ENCODE results near the gene GRID2. TPM values are rescaled to one million over a fixed set of nuclear protein-coding genes. Genes with fewer than 3 reads are reported as not detected.

GRID2 gene
- total and polyA plus RNA-seq, 10 of the 15 experiments (the other 5 are each of a cell fraction or from before 2014, with no cell fraction given): not detected

DNA sequence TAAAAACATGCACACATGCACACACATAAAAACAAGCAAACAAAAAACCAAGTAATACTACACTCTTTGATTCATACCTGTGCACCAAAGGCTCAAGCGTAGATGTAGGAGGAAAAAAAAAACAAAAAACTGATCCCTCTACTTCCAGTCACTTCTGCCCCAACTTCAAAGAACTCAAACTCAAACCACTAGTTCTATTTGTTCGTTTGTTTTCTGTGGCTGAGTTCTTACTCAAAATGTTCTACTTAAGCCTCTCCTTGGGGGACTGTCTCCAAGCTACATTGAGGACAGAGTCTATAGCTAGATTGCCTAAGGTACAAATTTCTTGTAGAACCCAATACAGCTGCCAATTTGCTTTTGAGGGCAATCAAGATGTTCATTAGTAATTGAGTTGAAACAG lies 1353.8 kb downstream of the GRID2 start:
- H3K36me3 ChIP-seq (ENCODE audit: control insufficient read depth in 2 of 2, insufficient read depth in 2 of 2, low read length in 1 of 2): no peaks in the 10 kb centered on the region
- no TSS peak for BruUV-seq (replicated peaks)
- H3K27ac ChIP-seq (ENCODE audit: control insufficient read depth, insufficient read depth): no peak overlapping the region
- no peaks in the 10 kb centered on the region for H3K4me1 ChIP-seq (ENCODE audit: control insufficient read depth, insufficient read depth, low read length)
- H3K9me3 ChIP-seq (replicated peaks; ENCODE audit: control insufficient read depth, insufficient read depth, low read length): no peaks in the 10 kb centered on the region
- ChIA-PET RAD21 (ENCODE audit: unreplicated experiment) (no interaction called here), POLR2A (no interaction called here), SMC1A (ENCODE audit: uncharacterized antibody, unreplicated experiment) (interaction anchor here (1.2 to 1.4 kb wide), 3 partner anchors 11 to 106 kb away, joined by 3 to 4 read pairs (median 3); no protein-coding TSS in a partner anchor), CTCF (no interaction called here)
- H4K20me1 ChIP-seq (ENCODE audit: control insufficient read depth, insufficient read depth): no peaks in the 10 kb centered on the region
- no peak for DNase-seq (ENCODE audit: low read depth, low spot score)
- WGBS (ENCODE audit: insufficient coverage, insufficient replicate concordance, low lambda C conversion rate, missing lambda C conversion rate): 0% methylated on average over 2 of the region's 2 CpGs
- in situ Hi-C loops (cut with MboI): no loop called here
- H3K4me2 ChIP-seq (ENCODE audit: control insufficient read depth, insufficient read depth): no peak overlapping the region
- no peak overlapping the region for H2AFZ ChIP-seq (ENCODE audit: control insufficient read depth, low read depth, low read length)
- H3K9ac ChIP-seq (ENCODE audit: control insufficient read depth, insufficient read depth, low read length): no peak overlapping the region
- ATAC-seq: peak; percentile 83
- no peaks in the 10 kb centered on the region for H3K79me2 ChIP-seq (ENCODE audit: control insufficient read depth, insufficient read depth, low read length)
- no peak overlapping the region for H3K4me3 ChIP-seq
- intact Hi-C loops (cut with micrococcal nuclease; ENCODE audit: unreplicated experiment): no loop called here
- no peaks in the 10 kb centered on the region for H3K27me3 ChIP-seq (replicated peaks in 1 of 2; ENCODE audit: control insufficient read depth in 2 of 2, insufficient read depth in 2 of 2, low read length in 1 of 2)
- no peak for FAIRE-seq
- TF ChIP-seq, protein P1, sequence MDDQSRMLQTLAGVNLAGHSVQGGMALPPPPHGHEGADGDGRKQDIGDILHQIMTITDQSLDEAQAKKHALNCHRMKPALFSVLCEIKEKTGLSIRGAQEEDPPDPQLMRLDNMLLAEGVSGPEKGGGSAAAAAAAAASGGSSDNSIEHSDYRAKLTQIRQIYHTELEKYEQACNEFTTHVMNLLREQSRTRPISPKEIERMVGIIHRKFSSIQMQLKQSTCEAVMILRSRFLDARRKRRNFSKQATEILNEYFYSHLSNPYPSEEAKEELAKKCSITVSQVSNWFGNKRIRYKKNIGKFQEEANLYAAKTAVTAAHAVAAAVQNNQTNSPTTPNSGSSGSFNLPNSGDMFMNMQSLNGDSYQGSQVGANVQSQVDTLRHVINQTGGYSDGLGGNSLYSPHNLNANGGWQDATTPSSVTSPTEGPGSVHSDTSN (IDR thresholded peaks at IDR 0.05; ENCODE audit: insufficient replicate concordance, low read depth, low read length): no peak
- TF ChIP-seq, protein P2, sequence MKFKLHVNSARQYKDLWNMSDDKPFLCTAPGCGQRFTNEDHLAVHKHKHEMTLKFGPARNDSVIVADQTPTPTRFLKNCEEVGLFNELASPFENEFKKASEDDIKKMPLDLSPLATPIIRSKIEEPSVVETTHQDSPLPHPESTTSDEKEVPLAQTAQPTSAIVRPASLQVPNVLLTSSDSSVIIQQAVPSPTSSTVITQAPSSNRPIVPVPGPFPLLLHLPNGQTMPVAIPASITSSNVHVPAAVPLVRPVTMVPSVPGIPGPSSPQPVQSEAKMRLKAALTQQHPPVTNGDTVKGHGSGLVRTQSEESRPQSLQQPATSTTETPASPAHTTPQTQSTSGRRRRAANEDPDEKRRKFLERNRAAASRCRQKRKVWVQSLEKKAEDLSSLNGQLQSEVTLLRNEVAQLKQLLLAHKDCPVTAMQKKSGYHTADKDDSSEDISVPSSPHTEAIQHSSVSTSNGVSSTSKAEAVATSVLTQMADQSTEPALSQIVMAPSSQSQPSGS (IDR thresholded peaks at IDR 0.05; ENCODE audit: low read length): 0 out of 2 replicates have a peak, but pooled peaks have one; percentile 37
- no peak for TF ChIP-seq IRF3 (IDR thresholded peaks at IDR 0.05)
- peak; percentile 78; the same call in 1 of the 2 replicates for TF ChIP-seq IRF4 (IDR thresholded peaks at IDR 0.05; ENCODE audit: low read depth, low read length)
- TF ChIP-seq RBBP5 (conservative IDR thresholded peaks at IDR 0.05): no peak
- peak in 1 of 2 experiments; percentile 38; a peak in 1 of 4 replicates for TF ChIP-seq EP300 (IDR thresholded peaks at IDR 0.05; ENCODE audit: borderline replicate concordance in 1 of 2, control insufficient read depth in 1 of 2, low read depth in 2 of 2, low read length in 2 of 2)
- TF ChIP-seq FOXK2 (IDR thresholded peaks at IDR 0.05): no peak
- TF ChIP-seq ZNF274 (IDR thresholded peaks at IDR 0.05; ENCODE audit: insufficient read depth, insufficient read length): no peak
- TF ChIP-seq MXI1 (IDR thresholded peaks at IDR 0.05; ENCODE audit: low read depth, low read length): no peak
- no peak for TF ChIP-seq ASH2L (IDR thresholded peaks at IDR 0.05; ENCODE audit: borderline replicate concordance, low read depth)
- no peak for TF ChIP-seq SMAD5 (IDR thresholded peaks at IDR 0.05; ENCODE audit: low read depth)
- no peak for TF ChIP-seq ZNF384 (IDR thresholded peaks at IDR 0.05; ENCODE audit: borderline replicate concordance, low read depth, low read length)
- TF ChIP-seq TBL1XR1 (IDR thresholded peaks at IDR 0.05; ENCODE audit: low read depth, low read length): no peak
- no peak for TF ChIP-seq ZNF24 (IDR thresholded peaks at IDR 0.05)
- TF ChIP-seq, protein P3, sequence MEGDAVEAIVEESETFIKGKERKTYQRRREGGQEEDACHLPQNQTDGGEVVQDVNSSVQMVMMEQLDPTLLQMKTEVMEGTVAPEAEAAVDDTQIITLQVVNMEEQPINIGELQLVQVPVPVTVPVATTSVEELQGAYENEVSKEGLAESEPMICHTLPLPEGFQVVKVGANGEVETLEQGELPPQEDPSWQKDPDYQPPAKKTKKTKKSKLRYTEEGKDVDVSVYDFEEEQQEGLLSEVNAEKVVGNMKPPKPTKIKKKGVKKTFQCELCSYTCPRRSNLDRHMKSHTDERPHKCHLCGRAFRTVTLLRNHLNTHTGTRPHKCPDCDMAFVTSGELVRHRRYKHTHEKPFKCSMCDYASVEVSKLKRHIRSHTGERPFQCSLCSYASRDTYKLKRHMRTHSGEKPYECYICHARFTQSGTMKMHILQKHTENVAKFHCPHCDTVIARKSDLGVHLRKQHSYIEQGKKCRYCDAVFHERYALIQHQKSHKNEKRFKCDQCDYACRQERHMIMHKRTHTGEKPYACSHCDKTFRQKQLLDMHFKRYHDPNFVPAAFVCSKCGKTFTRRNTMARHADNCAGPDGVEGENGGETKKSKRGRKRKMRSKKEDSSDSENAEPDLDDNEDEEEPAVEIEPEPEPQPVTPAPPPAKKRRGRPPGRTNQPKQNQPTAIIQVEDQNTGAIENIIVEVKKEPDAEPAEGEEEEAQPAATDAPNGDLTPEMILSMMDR (IDR thresholded peaks at IDR 0.05 in 2 of 3, conservative IDR thresholded peaks at IDR 0.05 in 1 of 3; ENCODE audit: control insufficient read depth in 2 of 3, extremely low read depth in 1 of 3, insufficient read depth in 1 of 3, low read depth in 3 of 3, low read length in 3 of 3): no peak
- 0 out of 2 replicates have a peak, but pooled peaks have one; percentile 22 for TF ChIP-seq DPF2 (IDR thresholded peaks at IDR 0.05)

All from GM12878 (cell line).